Measurements from ENCODE around the gene EPB42. TPM values are rescaled to one million over a fixed set of nuclear protein-coding genes. Genes with fewer than 3 reads are reported as not detected.

Gene EPB42
- total and polyA plus RNA-seq, 2 donors (not counting 1 experiment from before 2014, with no cell fraction given), result not detected

DNA sequence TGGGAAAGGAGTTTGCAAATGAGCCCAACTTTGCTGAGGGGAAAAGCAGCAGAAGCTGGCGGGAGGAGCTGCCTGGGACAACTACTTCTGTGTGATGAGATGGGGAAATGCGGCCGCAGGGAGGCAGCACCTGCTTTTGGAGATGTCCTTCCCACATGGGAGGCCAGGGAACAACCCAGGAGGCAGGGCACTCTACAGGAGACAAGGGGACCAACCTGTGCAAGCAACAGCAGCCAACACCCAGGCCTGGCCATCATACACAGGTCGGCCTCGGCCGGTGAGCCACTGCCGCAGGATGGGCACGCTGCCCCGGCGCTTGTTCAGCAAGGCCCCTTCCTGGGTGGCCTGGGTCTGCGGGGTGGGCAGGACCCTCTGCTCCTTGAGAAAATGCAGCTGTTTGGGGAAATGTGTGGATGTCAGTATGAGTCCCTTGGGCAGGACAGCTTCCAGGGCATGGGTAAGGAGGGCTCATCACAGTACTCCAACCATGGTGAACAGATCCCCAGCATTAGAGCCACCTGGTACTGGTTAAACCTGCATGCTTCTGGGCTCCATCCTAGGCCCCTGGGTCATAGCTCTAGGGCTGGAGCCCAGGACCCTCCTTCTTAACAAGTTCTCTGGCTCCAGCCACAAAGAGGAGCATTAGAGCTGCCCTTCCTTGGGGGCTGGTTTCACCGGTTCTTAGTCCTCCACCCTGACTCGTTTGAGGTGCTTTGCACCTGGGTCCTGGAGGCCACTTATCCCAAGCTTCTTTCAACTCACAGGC is 11.6 kb downstream of the EPB42 start:
- Histone ChIP-seq H3K4me2 (replicated peaks; ENCODE audit: low read depth, low read length, poor library complexity, severe bottlenecking) (no peak overlapping the region), H3K9me3 (ENCODE audit: control extremely low read depth in 1 of 3, control insufficient read depth in 2 of 3, insufficient read depth in 1 of 3, low read length in 2 of 3) (no peaks in the 10 kb centered on the region), H3K4me3 (ENCODE audit: control extremely low read depth in 1 of 5, extremely low read depth in 1 of 5, insufficient read depth in 1 of 5, low read depth in 2 of 5, low read length in 4 of 5) (no peak overlapping the region), H3K36me3 (replicated peaks in 1 of 2; ENCODE audit: control extremely low read depth in 1 of 2, control insufficient read depth in 1 of 2, extremely low read depth in 1 of 2, insufficient read depth in 2 of 2, low read length in 1 of 2) (no peaks in the 10 kb centered on the region), H3K4me1 (ENCODE audit: control insufficient read depth in 2 of 2, insufficient read depth in 2 of 2, low read length in 2 of 2) (no peaks in the 10 kb centered on the region), H3K27me3 (replicated peaks in 1 of 4; ENCODE audit: control extremely low read depth in 1 of 4, control insufficient read depth in 3 of 4, insufficient read depth in 4 of 4, low read length in 3 of 4) (peaks cover 0 to 11% (median 0%) of the 10 kb centered on the region in 4 experiments), H3K27ac (ENCODE audit: low read length in 2 of 2) (no peak overlapping the region), H2AFZ (ENCODE audit: insufficient read depth, low read depth, low read length, poor library complexity, severe bottlenecking) (no peak overlapping the region), H3K79me2 (ENCODE audit: control insufficient read depth, insufficient read depth, low read length) (no peaks in the 10 kb centered on the region), H4K20me1 (ENCODE audit: control insufficient read depth, insufficient read depth, low read length, poor library complexity, severe bottlenecking) (no peaks in the 10 kb centered on the region), H3K9ac (ENCODE audit: low read length) (no peak overlapping the region)
- Mint-ChIP-seq H3K4me3 (no peak overlapping the region), H3K9me3 (ENCODE audit: insufficient read depth) (no peaks in the 10 kb centered on the region), H3K27ac (no peak overlapping the region), H3K4me1 (peaks cover 3% of the 10 kb centered on the region), H3K27me3 (peaks cover 24% of the 10 kb centered on the region)
- ATAC-seq (ENCODE audit: low read depth) (no peak), DNase-seq (no peak)
- ChIA-PET CTCF (interaction anchor here (0.6 kb wide), 1 partner anchor 198 kb away, joined by 4 read pairs; no protein-coding TSS in a partner anchor), POLR2A (no interaction called here)
- intact Hi-C loops (cut with micrococcal nuclease), result no loop called here
- 82% methylated on average over 8 of the region's 13 CpGs for WGBS (ENCODE audit: insufficient coverage)
- no peak for TF ChIP-seq EZH2 (IDR thresholded peaks at IDR 0.05; ENCODE audit: borderline replicate concordance, insufficient read depth, low read depth, low read length, poor library complexity, severe bottlenecking)
- TF ChIP-seq, protein P1, sequence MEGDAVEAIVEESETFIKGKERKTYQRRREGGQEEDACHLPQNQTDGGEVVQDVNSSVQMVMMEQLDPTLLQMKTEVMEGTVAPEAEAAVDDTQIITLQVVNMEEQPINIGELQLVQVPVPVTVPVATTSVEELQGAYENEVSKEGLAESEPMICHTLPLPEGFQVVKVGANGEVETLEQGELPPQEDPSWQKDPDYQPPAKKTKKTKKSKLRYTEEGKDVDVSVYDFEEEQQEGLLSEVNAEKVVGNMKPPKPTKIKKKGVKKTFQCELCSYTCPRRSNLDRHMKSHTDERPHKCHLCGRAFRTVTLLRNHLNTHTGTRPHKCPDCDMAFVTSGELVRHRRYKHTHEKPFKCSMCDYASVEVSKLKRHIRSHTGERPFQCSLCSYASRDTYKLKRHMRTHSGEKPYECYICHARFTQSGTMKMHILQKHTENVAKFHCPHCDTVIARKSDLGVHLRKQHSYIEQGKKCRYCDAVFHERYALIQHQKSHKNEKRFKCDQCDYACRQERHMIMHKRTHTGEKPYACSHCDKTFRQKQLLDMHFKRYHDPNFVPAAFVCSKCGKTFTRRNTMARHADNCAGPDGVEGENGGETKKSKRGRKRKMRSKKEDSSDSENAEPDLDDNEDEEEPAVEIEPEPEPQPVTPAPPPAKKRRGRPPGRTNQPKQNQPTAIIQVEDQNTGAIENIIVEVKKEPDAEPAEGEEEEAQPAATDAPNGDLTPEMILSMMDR (IDR thresholded peaks at IDR 0.05), result no peak
